GM10248 (cell line): ENCODE data around the gene NGRN.

Source experiments
- CTCF ChIA-PET: fragments of 300-600 bp; sonication (Branson Sonifier 250); formaldehyde crosslinking; extraction: SDS; loops from one replicate; lab custom pipeline; 2021; ENCODE audit warnings: antibody characterized with exemption; lab: Yijun Ruan, JAX
- POLR2A ChIA-PET: fragments of 350-650 bp; sonication (Branson Sonifier 250); formaldehyde crosslinking; extraction: SDS; loops from one replicate; lab custom pipeline; 2020; ENCODE audit warnings: antibody characterized with exemption; lab: Yijun Ruan, JAX
- DNase-seq: peaks from one replicate; pipeline ENCODE4 v3.0.0; 2012; ENCODE audit errors: extremely low spot score
- TF ChIP-seq, protein P1 (sequence below): IDR thresholded peaks from 2 replicates; pipeline ENCODE4 v1.5.1; 2012; ENCODE audit warnings: mild to moderate bottlenecking, low read depth; ENCODE audit errors: extremely low read depth, missing control alignments, control extremely low read depth

The NGRN gene

DNA sequence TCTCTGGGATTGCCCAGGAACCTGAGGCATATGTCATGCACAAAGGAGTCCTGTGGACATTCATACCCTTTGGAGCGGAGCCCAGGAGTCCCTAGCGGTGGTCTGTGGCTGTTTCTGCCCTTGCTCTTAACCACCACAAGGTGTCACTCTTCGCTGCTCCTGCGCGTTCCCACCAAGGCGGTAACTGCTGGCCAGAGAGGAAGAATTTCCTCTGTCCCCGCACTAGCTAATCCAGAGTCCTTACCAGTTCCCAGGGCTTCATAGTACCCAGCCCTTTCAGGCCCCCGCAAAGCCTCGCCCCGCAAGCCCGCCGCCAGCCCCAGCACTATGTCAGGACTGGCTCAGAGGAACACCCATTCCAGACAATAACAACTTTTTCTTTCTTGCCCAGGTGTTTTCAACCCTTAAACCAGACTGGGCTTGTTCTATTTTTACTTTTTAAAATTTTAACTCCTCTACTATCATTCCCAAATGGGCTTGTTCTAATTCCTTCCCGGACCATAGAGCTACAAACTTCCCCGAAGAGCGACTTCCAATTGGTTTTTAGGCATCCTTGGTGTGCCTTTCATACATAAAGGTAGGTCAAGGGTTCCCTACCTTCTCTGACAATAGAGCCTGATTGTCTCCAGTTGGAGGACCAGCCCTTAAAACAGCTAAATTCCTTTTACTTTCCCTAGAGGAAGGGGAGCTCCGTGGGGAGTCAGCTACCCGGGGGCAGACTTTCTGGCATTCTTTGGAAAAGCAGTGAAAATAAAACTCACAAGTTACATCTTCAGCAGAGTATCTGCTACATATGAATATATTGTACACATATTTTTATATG lies 54.8 kb downstream of the NGRN start:
- ChIA-PET CTCF (interaction anchor here (0.6 to 4.7 kb wide), 92 partner anchors 10 to 715 kb away, joined by 3 to 112 read pairs (median 5); partner anchors contain the start of genes CIB1, CRTC3, FES and GDPGP1), POLR2A (no interaction called here)
- peak; percentile 87 for DNase-seq
- TF ChIP-seq, protein P1, sequence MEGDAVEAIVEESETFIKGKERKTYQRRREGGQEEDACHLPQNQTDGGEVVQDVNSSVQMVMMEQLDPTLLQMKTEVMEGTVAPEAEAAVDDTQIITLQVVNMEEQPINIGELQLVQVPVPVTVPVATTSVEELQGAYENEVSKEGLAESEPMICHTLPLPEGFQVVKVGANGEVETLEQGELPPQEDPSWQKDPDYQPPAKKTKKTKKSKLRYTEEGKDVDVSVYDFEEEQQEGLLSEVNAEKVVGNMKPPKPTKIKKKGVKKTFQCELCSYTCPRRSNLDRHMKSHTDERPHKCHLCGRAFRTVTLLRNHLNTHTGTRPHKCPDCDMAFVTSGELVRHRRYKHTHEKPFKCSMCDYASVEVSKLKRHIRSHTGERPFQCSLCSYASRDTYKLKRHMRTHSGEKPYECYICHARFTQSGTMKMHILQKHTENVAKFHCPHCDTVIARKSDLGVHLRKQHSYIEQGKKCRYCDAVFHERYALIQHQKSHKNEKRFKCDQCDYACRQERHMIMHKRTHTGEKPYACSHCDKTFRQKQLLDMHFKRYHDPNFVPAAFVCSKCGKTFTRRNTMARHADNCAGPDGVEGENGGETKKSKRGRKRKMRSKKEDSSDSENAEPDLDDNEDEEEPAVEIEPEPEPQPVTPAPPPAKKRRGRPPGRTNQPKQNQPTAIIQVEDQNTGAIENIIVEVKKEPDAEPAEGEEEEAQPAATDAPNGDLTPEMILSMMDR: peak; percentile 95

DNA sequence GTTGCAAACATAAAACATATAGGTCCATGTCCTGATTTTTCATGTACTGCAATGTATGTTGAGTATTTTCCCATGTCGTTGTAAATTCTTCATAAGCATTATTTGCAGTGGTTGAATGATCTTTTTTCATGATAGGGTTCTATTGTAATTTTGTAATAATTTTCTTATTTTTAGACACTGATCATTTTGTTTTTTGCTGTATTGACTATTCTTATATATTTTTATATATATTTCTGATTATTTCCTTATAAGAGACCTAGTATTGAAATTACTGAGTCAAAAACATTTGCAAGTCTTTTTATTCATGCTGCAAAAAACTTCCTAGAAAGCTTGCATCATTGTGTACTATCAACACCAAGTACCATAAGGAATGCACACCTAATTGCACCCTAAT lies 55.4 kb downstream of the NGRN start:
- CTCF ChIA-PET: interaction anchor here (0.9 to 4.7 kb wide), 50 partner anchors 10 to 715 kb away, joined by 3 to 112 read pairs (median 8); partner anchors contain the start of genes FES, HDDC3, UNC45A and ZNF774
- POLR2A ChIA-PET: no interaction called here
- TF ChIP-seq, protein P1: no peak
- DNase-seq: no peak
